Bone marrow (tissue), 2 donors: ENCODE measurements around the gene WDR48.

Experiments
- DNase-seq, 2 donors: peaks; one replicate each; lab custom pipeline; 2025; lab: John Stamatoyannopoulos, UW

WDR48 gene

DNA sequence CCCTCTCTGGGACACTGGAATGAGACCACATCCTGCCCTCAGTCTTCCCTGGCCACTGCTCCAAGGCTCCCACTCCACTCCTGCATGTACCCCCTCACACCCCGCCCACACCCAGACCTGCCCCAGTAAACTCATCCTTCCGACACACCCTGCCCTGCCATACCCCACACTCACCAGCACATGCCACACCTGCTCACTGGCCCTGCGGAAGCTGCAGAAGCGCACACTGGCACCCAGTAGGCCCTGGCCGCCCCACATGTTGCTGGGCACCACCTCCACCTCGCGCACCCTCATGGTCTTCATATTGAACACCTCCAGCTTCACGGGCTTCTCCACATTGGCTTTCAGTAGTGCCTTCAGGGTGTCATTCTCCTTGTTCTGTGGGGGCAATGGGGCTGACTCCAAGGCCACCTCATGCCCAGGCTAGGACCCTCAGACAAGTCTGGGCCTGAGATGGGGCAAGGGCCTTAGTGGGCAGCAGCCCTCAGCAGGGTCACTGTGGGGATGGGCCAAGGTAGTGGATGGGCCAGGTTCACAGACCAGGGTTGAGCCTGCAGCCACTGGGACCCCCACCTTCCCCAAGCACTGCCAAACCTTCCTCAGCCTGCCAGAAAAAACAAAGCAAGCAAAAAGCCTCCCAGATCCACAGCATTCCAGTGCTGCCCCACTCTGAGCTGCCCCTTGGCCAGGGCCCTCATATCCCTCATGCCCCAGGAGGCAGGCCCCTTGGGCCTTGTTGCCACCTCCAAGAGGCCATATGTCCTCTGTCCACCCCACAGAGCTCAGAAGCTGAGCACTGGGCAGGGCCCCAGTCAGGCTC is 50.9 kb downstream of the WDR48 start:
- no peak for DNase-seq

- no peak for DNase-seq
Measured at GRCh38 chr3:39103324-39103693, 51.5 kb downstream of the WDR48 start.

DNA sequence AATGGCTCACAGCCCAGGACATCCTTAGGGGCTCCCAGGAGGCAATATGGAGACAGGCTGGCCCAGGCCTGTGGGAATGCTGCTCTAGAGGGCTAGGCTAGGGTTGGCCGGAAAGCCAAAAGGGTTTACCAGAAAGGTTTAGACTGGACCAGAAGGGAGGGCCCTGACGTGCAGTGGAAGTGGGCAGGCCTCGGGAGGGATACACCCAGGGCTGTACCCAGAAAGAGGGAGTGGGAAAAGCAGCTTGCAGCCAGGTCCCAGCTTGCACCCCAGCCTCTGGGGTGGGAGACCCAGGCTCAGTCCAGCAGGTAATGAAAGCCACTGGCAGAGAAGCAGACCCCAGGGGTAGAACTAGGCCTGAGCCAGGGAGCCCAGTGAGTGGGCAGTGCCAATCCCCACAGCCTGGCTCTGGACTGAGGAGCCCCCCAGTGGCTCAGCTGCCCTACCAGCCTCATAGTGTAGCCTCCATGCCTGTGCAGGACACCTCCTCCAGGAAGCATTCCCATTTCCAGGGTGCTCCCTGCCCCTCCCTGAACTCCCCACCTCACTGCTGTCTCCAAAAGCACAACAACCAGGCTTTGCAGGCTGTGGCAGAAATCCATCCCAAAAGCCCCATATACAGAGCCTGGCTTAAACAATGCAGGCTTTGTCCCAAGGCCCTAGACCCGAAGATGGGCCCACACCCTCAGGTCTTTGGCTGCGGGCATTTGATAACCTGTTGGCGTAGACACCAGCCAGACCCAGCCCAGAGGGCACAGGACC is 52.2 kb downstream of the WDR48 start:
- no peak for DNase-seq

GRCh38 chr3:39104961-39105686 is 53.3 kb downstream of the WDR48 start:
- DNase-seq = no peak

- no peak for DNase-seq
Measured at GRCh38 chr3:39105687-39106063, 53.9 kb downstream of the WDR48 start.

DNA sequence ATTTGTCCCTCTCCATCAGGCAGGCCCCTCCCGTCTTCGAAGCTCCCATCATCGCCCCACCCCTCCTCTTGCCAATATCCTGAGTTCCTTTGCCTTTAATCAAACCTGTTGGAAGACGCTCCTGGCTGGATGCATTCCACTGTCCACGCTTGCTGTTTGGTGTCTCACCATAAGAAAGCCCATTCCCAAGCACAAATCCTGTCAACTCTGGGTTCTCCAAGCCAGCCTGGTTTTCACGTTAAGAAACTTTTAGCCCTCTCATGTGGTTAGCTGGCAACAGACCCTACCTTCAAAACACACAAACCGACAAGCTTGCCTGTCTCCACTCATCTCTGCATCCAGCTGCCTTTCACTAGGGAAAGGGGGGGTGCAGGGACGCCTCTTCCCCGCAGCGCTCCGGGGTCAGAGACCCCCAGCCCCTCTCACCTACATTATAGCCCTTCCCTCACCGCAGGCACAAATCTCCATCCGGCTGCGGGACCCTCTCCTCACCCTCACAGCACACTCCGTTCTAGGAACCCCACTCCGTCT is 54.5 kb downstream of the WDR48 start:
- no peak for DNase-seq

DNA sequence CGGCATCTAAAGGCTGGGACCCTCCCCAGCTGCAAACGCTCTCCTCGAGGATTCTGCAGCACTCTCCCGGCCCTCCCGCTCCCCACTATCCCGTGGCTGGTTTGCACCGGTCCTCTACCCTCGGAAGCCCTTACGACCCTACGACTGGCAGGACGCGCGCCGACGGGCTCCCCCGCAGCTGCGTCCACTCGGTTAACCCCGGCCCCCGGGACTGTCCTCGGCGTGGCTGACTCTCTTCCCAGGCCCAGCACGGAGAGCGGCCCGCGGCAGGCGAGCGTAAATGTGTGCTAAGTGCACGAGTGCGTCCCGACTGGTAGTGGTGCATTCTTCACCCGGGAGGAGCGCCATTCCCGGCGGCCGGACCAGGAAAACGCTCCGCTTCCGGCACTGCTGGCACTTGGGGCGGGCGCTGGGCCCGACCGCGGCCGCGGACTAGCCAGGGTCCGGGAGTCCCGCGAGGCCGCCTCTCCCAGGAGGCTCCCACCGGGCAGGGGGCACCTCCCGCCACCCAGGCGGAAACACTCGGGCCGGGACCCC is 55.1 kb downstream of the WDR48 start:
- no peak for DNase-seq

DNA sequence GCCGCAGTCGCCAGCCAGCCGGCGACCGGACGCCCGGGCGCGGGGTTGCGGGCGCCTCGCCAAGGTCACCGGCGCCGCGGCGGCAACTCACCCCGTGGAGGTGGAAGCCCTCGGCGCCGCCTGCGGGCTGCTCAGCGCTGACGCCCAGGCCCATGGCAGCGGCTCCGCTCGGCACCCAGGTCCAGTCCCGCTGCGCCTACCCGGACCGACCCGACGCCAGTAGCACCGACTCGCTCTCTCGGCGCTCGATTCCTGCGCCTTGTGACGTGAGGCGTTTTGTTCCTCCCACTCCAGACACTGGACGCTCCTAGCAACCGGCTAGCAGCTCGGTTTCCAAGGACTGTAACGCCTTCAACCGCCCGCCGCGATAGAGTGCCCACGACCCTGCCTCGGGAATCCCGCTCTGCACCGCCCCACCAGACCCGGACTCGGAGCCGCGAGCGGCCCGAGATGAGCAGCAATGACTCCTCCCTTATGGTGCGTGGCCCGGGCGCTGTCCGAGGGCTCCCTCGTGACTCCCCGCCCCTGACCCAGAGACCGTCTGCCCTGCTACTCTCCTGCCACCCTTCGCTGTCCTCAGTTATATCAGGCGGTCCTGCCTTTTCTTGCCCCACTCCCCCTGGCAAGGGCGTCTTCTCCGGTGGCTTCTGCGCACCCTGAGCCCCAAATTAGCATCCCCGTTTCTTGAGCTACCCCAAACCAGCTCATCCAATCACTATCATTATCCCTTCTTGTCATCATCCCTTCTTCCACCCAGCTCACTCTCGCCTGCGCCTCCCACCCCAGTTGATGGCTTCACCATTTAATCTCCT is 55.8 kb downstream of the WDR48 start, which contains the start of the genes GORASP1 and TTC21A:
Gene GORASP1, minus strand, starts transcription at position 240 of the 812 bp plus-strand sequence. Its CDS starts 86 bp downstream, at position 154.
Gene TTC21A, plus strand, starts transcription at position 293 of the 812 bp plus-strand sequence. Its CDS starts 158 bp downstream, at position 451.
- peak in 1 of 2 donors; percentile 57 for DNase-seq

DNA sequence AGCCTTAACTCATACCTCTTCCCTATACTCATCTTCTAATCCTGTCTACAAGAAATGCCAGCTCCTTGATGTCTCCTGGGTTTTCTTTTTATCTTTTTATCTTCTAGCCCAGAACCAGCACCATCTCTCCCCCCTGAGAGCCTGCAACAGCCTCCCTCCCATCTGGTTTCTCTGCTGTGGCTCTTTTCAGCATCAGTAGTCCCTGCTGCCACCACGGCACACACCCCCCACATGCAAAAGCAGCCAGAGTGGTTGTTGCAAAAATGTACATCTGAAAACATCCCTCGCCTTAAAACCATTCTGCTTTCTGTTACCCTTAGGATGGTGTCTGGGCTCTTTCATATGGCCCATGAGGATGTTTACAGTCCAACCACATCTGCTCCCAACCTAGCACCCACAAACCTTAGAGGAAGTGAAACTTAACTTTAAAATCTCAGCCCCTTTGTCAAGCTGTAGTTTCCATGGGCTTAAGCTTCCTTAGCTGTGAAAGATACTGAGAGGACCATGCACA is 56.4 kb downstream of the WDR48 start:
- peak in 1 of 2 donors; percentile 46 for DNase-seq

GRCh38 chr3:39109086-39109485 is 57.3 kb downstream of the WDR48 start:
- DNase-seq = no peak

- no peak for DNase-seq
Measured at GRCh38 chr3:39110041-39110639, 58.3 kb downstream of the WDR48 start.

DNA sequence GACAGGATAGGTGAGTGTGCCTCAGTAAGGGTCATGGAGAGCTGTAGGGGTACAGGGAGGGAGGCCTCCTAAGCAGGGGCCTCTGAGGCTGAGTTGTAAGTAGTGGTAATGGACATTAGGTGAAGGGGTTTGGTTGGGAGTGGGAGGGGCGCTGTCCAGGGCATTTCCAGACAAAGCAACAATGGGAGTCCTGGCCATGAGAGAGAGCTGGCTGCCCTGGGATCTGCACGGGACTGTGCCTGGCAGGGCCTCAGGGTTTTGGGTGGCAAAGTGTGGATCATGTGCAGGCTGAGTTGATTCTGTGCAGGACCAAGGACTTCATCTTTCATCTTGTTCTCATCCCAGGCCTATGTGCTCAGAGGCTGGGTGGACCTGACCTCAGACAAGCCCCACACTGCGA is 60.3 kb downstream of the WDR48 start:
- DNase-seq = no peak

DNA sequence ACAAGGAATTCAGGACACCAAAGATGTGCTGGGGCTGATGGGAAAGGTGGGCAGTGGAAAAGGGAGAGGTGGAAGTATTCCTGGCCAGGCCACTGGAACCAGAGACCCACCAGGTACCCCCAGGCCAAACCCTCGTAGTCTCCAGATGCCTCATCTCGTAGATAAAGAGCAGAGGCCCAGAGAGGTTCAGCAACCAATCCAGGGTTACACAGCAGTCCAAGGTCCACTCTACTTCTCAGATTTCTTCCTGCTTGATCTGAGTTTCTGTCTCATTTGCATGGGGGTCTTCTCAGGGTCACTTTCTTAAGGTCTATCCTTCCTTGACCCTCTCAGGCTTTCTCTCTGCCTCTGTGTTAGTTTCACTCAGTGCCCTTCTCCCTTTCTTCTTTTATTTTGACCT is 60.7 kb downstream of the WDR48 start:
- no peak for DNase-seq

DNA sequence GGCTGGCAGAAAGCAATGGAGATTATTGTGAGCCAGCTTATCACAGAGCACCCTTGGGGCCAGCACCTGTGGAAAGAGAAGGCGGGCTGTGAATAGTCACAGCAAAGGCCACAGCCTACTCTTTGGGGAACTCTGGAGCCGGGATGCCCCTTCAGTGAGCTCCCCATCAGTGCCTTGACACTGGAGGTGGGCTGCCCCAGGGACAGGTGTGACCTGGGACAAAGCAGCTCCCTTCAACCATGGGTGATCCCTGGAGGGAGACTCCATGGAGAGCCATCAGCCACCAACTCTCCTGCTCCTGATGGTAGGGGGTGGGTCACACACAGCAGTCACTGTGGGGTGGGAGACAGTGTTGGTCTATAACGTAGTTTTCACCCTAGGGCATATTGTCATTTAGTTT is 61.5 kb downstream of the WDR48 start:
- DNase-seq = no peak

GRCh38 chr3:39114456-39114855 is 62.6 kb downstream of the WDR48 start:
- no peak for DNase-seq

DNA sequence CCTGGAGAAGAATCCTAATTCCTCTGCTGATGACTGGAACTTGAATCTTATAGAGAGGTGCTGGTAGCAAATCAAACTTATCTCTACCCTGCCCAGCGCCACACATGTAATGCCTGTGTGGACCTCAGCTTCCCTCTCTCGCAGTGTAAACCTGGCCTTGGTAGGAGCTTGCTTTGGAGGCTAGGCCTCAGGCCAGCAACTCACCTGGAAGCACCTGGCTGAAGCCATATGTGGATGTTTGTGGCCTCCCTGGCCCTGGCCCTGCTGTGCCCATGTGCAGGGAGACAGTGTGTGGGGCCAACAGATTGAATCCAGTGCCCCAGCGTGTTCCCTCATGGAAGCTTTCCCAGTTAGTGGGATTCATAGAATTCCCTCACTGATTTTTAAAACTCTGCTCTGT is 64.1 kb downstream of the WDR48 start:
- no peak for DNase-seq

GRCh38 chr3:39118079-39118478 is 66.3 kb downstream of the WDR48 start:
- no peak for DNase-seq

GRCh38 chr3:39118931-39119660 is 67.3 kb downstream of the WDR48 start:
- no peak for DNase-seq

DNA sequence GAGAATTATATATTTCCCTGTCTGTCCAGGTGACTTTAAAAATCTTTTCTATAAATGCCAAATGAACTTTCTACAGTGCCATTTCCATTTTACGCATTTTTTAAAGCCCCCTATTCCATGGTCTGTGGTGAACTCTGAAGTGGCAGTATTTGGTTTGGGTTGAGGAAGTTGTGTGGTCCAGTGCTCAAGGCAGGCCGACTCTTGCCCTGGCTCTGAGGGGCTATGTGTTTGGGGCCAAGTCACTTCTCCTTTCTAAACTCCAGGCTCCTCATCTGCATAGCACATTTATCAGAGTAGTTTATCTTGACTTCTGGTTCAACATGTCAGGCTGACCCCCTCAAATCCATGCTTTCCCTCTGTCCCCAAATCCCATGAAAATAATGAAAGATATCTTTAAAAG is 69.8 kb downstream of the WDR48 start:
- peak in 1 of 2 donors; percentile 42 for DNase-seq

DNA sequence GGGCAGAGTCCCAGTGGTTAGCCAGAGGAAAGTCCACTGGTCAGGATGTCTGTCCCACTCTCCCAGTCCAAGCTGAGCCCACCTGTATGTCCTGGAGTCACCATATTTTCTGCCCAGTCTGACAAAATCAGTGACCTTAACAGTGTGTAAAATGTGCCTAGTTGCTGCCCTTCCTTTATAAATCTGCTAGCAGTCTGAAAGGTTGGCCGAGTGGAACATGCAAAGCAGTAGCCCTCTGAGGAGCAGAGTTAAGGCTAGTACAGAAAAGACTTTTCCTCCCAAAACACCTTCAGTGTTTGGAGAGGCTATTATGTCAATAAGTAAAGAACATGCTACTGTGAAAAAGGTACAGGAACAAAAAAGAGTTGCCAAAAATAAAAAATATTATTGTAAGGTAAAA is 71.0 kb downstream of the WDR48 start:
- DNase-seq = no peak
